K562 (cell line): ENCODE results near the gene CXCL17. TPM values are rescaled to one million over a fixed set of nuclear protein-coding genes. Genes with fewer than 3 reads are reported as not detected.

Source experiments
- ATAC-seq: fragments of 200-7000 bp; cut with Tn5 transposase; 3 replicates; pipeline ENCODE4 v1.9.1; 2020; ENCODE audit warnings: moderate library complexity
- BruUV-seq: library from RNA; stranded (reverse); fragments of 400-500 nt; replicated peaks from 2 replicates; lab custom pipeline; 2021; lab: Mats Ljungman, UMichigan
- CTCF ChIA-PET: fragments of 300-600 bp; formaldehyde crosslinking; extraction: SDS; loops from one replicate; lab custom pipeline; 2021; ENCODE audit warnings: low intra/inter-chr PET ratio; lab: Yijun Ruan, JAX
- POLR2A ChIA-PET: fragments of 300-600, 350-650 bp; sonication (Branson Sonifier 250); formaldehyde crosslinking; extraction: SDS; loops from one replicate; lab custom pipeline; 2021; ENCODE audit warnings: antibody characterized with exemption, inconsistent platforms; lab: Yijun Ruan, JAX
- DNase-seq, 4 experiments: peaks; one replicate each; pipeline versions ENCODE4 v3.0.0 to v3.0.0-alpha.2; 2011 to 2018; ENCODE audit warnings: low spot score in 3 of 4, mixed read lengths in 3 of 4; ENCODE audit errors: extremely low read depth in 1 of 4
- FAIRE-seq: peaks from 2 replicates; lab custom pipeline; 2011; peaks lifted over from hg19 to GRCh38; lab: Jason Lieb, UNC
- H2AFZ ChIP-seq: 2 replicates; pipeline ENCODE4 v1.6.0; 2011; ENCODE audit warnings: low read depth, low read length, control low read depth, inconsistent platforms
- H3K27ac ChIP-seq: fragments of 200-600 bp; 3 replicates; pipeline ENCODE4 v1.8.0; 2011; ENCODE audit warnings: low read depth, mild to moderate bottlenecking, control low read depth, inconsistent platforms, low read length, moderate library complexity, mixed read lengths; ENCODE audit errors: extremely low read depth
- H3K27me3 ChIP-seq, 2 experiments: fragments of 300-600 bp in 1 of 2; 2 replicates in 1 of 2; 3 replicates in 1 of 2; pipeline versions ENCODE4 v1.6.0 to v1.8.0; 2011; ENCODE audit warnings: inconsistent platforms in 2 of 2, low read length in 2 of 2, mild to moderate bottlenecking in 1 of 2, mixed read lengths in 1 of 2, moderate library complexity in 1 of 2; ENCODE audit not compliant: control insufficient read depth in 2 of 2, insufficient read depth in 2 of 2
- H3K36me3 ChIP-seq: fragments of 300-600 bp; 3 replicates; pipeline ENCODE4 v1.8.0; 2011; ENCODE audit warnings: mild to moderate bottlenecking, low read length, inconsistent platforms; ENCODE audit not compliant: control insufficient read depth, insufficient read depth
- H3K4me1 ChIP-seq, 2 experiments: fragments of 200-600 bp in 1 of 2; replicated peaks in 1 of 2; 2 replicates in 1 of 2; 3 replicates in 1 of 2; pipeline versions ENCODE4 v1.5.1 to v1.8.0; 2011; ENCODE audit warnings: inconsistent platforms in 2 of 2, low read length in 2 of 2, mild to moderate bottlenecking in 1 of 2, mixed read lengths in 1 of 2, moderate library complexity in 1 of 2; ENCODE audit not compliant: control insufficient read depth in 2 of 2, insufficient read depth in 2 of 2
- H3K4me2 ChIP-seq: 2 replicates; pipeline ENCODE4 v1.6.1; 2011; ENCODE audit warnings: low read length, control low read depth, inconsistent platforms, mixed read lengths; ENCODE audit not compliant: insufficient read depth
- H3K4me3 ChIP-seq: fragments of 200-600 bp; sonication (generic), shearing (Covaris generic); 2 replicates; pipeline ENCODE4 v1.5.1; 2016; ENCODE audit warnings: control low read depth, inconsistent platforms
- H3K79me2 ChIP-seq: fragments of 200-600 bp; 3 replicates; pipeline ENCODE4 v1.8.0; 2011; ENCODE audit warnings: low read length, inconsistent platforms; ENCODE audit not compliant: control insufficient read depth, insufficient read depth
- H3K9ac ChIP-seq, 2 experiments: 2 replicates each; pipeline versions ENCODE4 v1.6.0 to v1.6.1; 2011; ENCODE audit warnings: low read depth in 2 of 2, low read length in 2 of 2, control low read depth in 1 of 2, inconsistent platforms in 1 of 2, mild to moderate bottlenecking in 1 of 2, mixed read lengths in 1 of 2; ENCODE audit not compliant: insufficient read depth in 1 of 2
- H3K9me1 ChIP-seq: one replicate; pipeline ENCODE4 v1.6.0; 2011; ENCODE audit warnings: inconsistent platforms, mild to moderate bottlenecking, low read length, moderate library complexity; ENCODE audit not compliant: control insufficient read depth, insufficient read depth
- H3K9me3 ChIP-seq: replicated peaks from 2 replicates; pipeline ENCODE4 v1.5.1; 2011; ENCODE audit warnings: low read depth, low read length, inconsistent platforms; ENCODE audit not compliant: control insufficient read depth, insufficient read depth
- H4K20me1 ChIP-seq: replicated peaks from 2 replicates; pipeline ENCODE4 v1.6.1; 2011; ENCODE audit warnings: low read length, inconsistent platforms, mixed read lengths; ENCODE audit not compliant: control insufficient read depth, insufficient read depth
- E2F4 ChIP-seq: sonication (generic); formaldehyde crosslinking; IDR thresholded peaks from 2 replicates; pipeline ENCODE4 v1.8.0; 2022; ENCODE audit warnings: mild to moderate bottlenecking, low read depth, missing genetic modification reagents
- ETS1 ChIP-seq: conservative IDR thresholded peaks from 2 replicates; pipeline ENCODE4 v1.6.1; 2011; ENCODE audit warnings: low read depth, mild to moderate bottlenecking, low read length; ENCODE audit not compliant: control insufficient read depth
- HDGF ChIP-seq: fragments of 450-650 bp; IDR thresholded peaks from 2 replicates; pipeline ENCODE4 v1.6.1; 2016
- JUN ChIP-seq, 2 experiments: sonication (generic) in 1 of 2; formaldehyde crosslinking in 1 of 2; IDR thresholded peaks; 2 replicates each; pipeline versions ENCODE4 v1.6.1 to v1.8.0; 2012 to 2022; ENCODE audit warnings: borderline replicate concordance in 2 of 2, mild to moderate bottlenecking in 2 of 2, improper control_type of control experiment in 1 of 2, low read depth in 1 of 2, low read length in 1 of 2, missing genetic modification reagents in 1 of 2
- KLF16 ChIP-seq: IDR thresholded peaks from 2 replicates; pipeline ENCODE4 v1.6.1; 2016; ENCODE audit warnings: antibody characterized with exemption
- MAFG ChIP-seq: fragments of 450-650 bp; conservative IDR thresholded peaks from 2 replicates; pipeline ENCODE4 v1.6.1; 2016; ENCODE audit warnings: missing genetic modification characterization, missing compliant biosample characterization
- MTA3 ChIP-seq: fragments of 450-650 bp; formaldehyde crosslinking; IDR thresholded peaks from 2 replicates; pipeline ENCODE4 v1.6.1; 2017; ENCODE audit warnings: mild to moderate bottlenecking, borderline replicate concordance
- MYNN ChIP-seq, 2 experiments: sonication (generic); formaldehyde crosslinking in 1 of 2; IDR thresholded peaks; 2 replicates each; pipeline versions ENCODE4 v1.5.0 to v1.6.1; 2016 to 2020; ENCODE audit warnings: antibody characterized with exemption in 1 of 2, missing genetic modification reagents in 1 of 2
- SP1 ChIP-seq: sonication (generic); formaldehyde crosslinking; IDR thresholded peaks from 2 replicates; pipeline ENCODE4 v1.8.1; 2022; ENCODE audit warnings: mild to moderate bottlenecking, missing genetic modification reagents
- ZNF217 ChIP-seq: sonication (generic); formaldehyde crosslinking; IDR thresholded peaks from 2 replicates; pipeline ENCODE4 v1.8.0; 2022; ENCODE audit warnings: mild to moderate bottlenecking, missing genetic modification reagents
- ZNF592 ChIP-seq: fragments of 450-650 bp; IDR thresholded peaks from 2 replicates; pipeline ENCODE4 v1.6.1; 2017; ENCODE audit warnings: antibody characterized with exemption, mild to moderate bottlenecking
- ZNF639 ChIP-seq, 2 experiments: fragments of 200-800 bp in 1 of 2; sonication (Bioruptor generic) in 1 of 2; sonication (generic) in 1 of 2; formaldehyde crosslinking in 1 of 2; IDR thresholded peaks in 1 of 2; conservative IDR thresholded peaks in 1 of 2; 2 replicates each; pipeline versions ENCODE4 v1.5.0 to v1.6.1; 2016 to 2020; ENCODE audit warnings: missing compliant biosample characterization in 1 of 2, missing genetic modification characterization in 1 of 2, missing genetic modification reagents in 1 of 2
- whole genome bisulfite sequencing: fragments of 100-300 bp; shearing (Covaris generic); methylation state at CpG from one replicate; pipeline ENCODE4 v1.1.6; 2016; ENCODE audit warnings: low coverage, mixed read lengths; ENCODE audit not compliant: insufficient coverage; ENCODE audit errors: missing lambda C conversion rate; 5-methylcytosine and 5-hydroxymethylcytosine counted together
- in situ Hi-C: fragments of 300-500 bp; cut with MboI; formaldehyde crosslinking; loops from 4 replicates; pipeline ENCODE4 v1.15.0; 2018; ENCODE audit warnings: inconsistent platforms, mixed read lengths
- intact Hi-C: fragments of 100-400 bp; cut with micrococcal nuclease; formaldehyde crosslinking; loops from 2 replicates; pipeline ENCODE4 v1.14.2; 2022
- polyA plus RNA-seq, 8 experiments: library from polyadenylated mRNA; depleted of rRNA in 4 of 8; stranded (reverse) in 5 of 8; unstranded in 3 of 8; fragments of >200 nt; fragmentation: Nextera tagmentation in 2 of 8; fragmentation: Illumina TruSeq in 1 of 8; extraction: Ambion mirVana in 2 of 8; extraction: Trizol in 1 of 8; gene quantifications; 2 replicates each; pipeline versions ENCODE4 v1.2.1 to v1.2.3, GENCODE V29; 2011 to 2014; ENCODE audit warnings: inconsistent platforms in 1 of 8, missing spikeins in 1 of 8
- total RNA-seq, 7 experiments: library from RNA; depleted of rRNA in 6 of 7; stranded (reverse); fragments of >200 nt in 6 of 7; fragmentation: Illumina TruSeq in 2 of 7; extraction: Trizol in 2 of 7; gene quantifications; 2 replicates each; pipeline versions ENCODE4 v1.2.1 to v1.2.3, GENCODE V29; 2011 to 2021; ENCODE audit warnings: low replicate concordance in 1 of 7

The CXCL17 gene
- total and polyA plus RNA-seq, 9 of the 15 experiments (the other 6 are each of a cell fraction or from before 2014, with no cell fraction given): 0.10 to 0.15 TPM; not detected in 7

- in situ Hi-C loops (no loop called here), intact Hi-C loops (loop anchor here (10.0 kb wide), 1 partner anchor 111 kb away; the partner anchor contains the start of gene MEGF8)
- Histone ChIP-seq H3K9me3 (no peaks in the 10 kb centered on the region), H3K4me1 (peaks cover 0 to 9% of the 10 kb centered on the region in 2 experiments; a peak in 2 of 5 replicates), H4K20me1 (no peaks in the 10 kb centered on the region), H3K36me3 (no peaks in the 10 kb centered on the region), H3K4me2 (no peak overlapping the region)
- DNase-seq: no peak
- FAIRE-seq: no peak
- TF ChIP-seq HDGF (no peak), MTA3 (no peak), MAFG (tag) (no peak), ETS1 (no peak), JUN (IDR thresholded peaks at IDR 0.05; ENCODE audit: borderline replicate concordance, low read depth, low read length) (no peak), JUN (CRISPR knock-in tag; IDR thresholded peaks at IDR 0.05; ENCODE audit: borderline replicate concordance) (no peak), SP1 (CRISPR knock-in tag) (no peak), E2F4 (CRISPR knock-in tag) (no peak), KLF16 (no peak), ZNF639 (CRISPR knock-in tag; conservative IDR thresholded peaks at IDR 0.05 in 1 of 2, IDR thresholded peaks at IDR 0.05 in 1 of 2) (no peak), MYNN (IDR thresholded peaks at IDR 0.05) (no peak), MYNN (CRISPR knock-in tag; IDR thresholded peaks at IDR 0.05) (no peak), ZNF217 (CRISPR knock-in tag) (no peak), ZNF592 (no peak)
- TF ChIP-seq, all 486 proteins: peak for 0
- Histone ChIP-seq H3K9ac (no peak overlapping the region), H2AFZ (no peak overlapping the region), H3K27ac (no peak overlapping the region), H3K27me3 (no peaks in the 10 kb centered on the region), H3K4me3 (no peak overlapping the region), H3K79me2 (no peaks in the 10 kb centered on the region), H3K9me1 (no peaks in the 10 kb centered on the region)
- no TSS peak for BruUV-seq
- WGBS: 42% methylated on average over 6 of the region's 6 CpGs
- ChIA-PET POLR2A (interaction anchor here (0.6 kb wide), 1 partner anchor 37 kb away, joined by 3 read pairs; no protein-coding TSS in a partner anchor), CTCF (interaction anchor here (0.6 to 3.1 kb wide), 2 partner anchors 274 to 327 kb away, joined by 3 to 24 read pairs; no protein-coding TSS in a partner anchor)
- no peak for ATAC-seq
These were observed 7.4 kb downstream of the CXCL17 start for GRCh38 chr19:42435316-42435715.
